Aorta (tissue), 5 donors: ENCODE results near the gene KLRC2. TPM values are rescaled to one million over a fixed set of nuclear protein-coding genes. Genes with fewer than 3 reads are reported as not detected.
"Not testable (repeated sequence)": the region's sequence is repeated elsewhere in the genome, so short reads cannot be mapped to it uniquely, and the experiment has no call there.

Experiments
- ATAC-seq: fragments of 200-7000 bp; cut with Tn5 transposase; one replicate; pipeline ENCODE4 v1.9.1; 2022; ENCODE audit warnings: moderate library complexity; ENCODE audit not compliant: low FRiP score
- DNase-seq, 2 donors: peaks; one replicate each; pipeline ENCODE4 v3.0.0-alpha.2; 2020
- H3K27ac ChIP-seq, 2 donors: one replicate each; pipeline ENCODE4 v1.5.1; 2013; ENCODE audit warnings: low read length in 2 of 2, mild to moderate bottlenecking in 2 of 2, moderate library complexity in 2 of 2, control low read depth in 1 of 2, inconsistent platforms in 1 of 2, low read depth in 1 of 2
- H3K27me3 ChIP-seq, 2 donors: one replicate each; pipeline ENCODE4 v1.6.1; 2013; ENCODE audit warnings: control low read depth in 1 of 2, low read length in 1 of 2, mild to moderate bottlenecking in 1 of 2, moderate library complexity in 1 of 2; ENCODE audit not compliant: insufficient read depth in 2 of 2, control insufficient read depth in 1 of 2
- H3K36me3 ChIP-seq, 2 donors: one replicate each; pipeline ENCODE4 v1.6.1; 2013; ENCODE audit warnings: control low read depth in 1 of 2, low read length in 1 of 2, mild to moderate bottlenecking in 1 of 2; ENCODE audit not compliant: insufficient read depth in 2 of 2, control insufficient read depth in 1 of 2
- H3K4me1 ChIP-seq, 2 donors: one replicate each; pipeline ENCODE4 v1.6.1; 2013; ENCODE audit warnings: low read length in 2 of 2, control low read depth in 1 of 2, mild to moderate bottlenecking in 1 of 2, moderate library complexity in 1 of 2; ENCODE audit not compliant: insufficient read depth in 2 of 2, control insufficient read depth in 1 of 2
- H3K4me3 ChIP-seq, 2 donors: one replicate each; pipeline ENCODE4 v1.5.1; 2013; ENCODE audit warnings: low read length in 2 of 2, control low read depth in 1 of 2, mild to moderate bottlenecking in 1 of 2
- H3K9me3 ChIP-seq: one replicate; pipeline ENCODE4 v1.6.1; 2013; ENCODE audit warnings: mild to moderate bottlenecking, low read length; ENCODE audit not compliant: control insufficient read depth
- WGBS, 2 donors: extraction: QIAGEN DNeasy Blood & Tissue Kit; methylation state at CpG; one replicate each; pipeline ENCODE4 v1.1.7; 2013; 5-methylcytosine and 5-hydroxymethylcytosine counted together
- intact Hi-C, 2 donors: fragments of 100-400 bp; cut with DNase I; formaldehyde crosslinking; loops; one replicate each; pipeline versions ENCODE4 v1.14.2 to v1.15.0; 2022
- polyA plus RNA-seq, 2 donors: library from polyadenylated mRNA; stranded (reverse); fragments of 200-250 nt; gene quantifications; one replicate each; pipeline ENCODE4 v1.2.3, GENCODE V29; 2013
- total RNA-seq, 2 donors: library from RNA; stranded (reverse); fragmentation: NEBNext Ultra II Directional; extraction: Animal tissue kit (Norgen Biotek cat#: 25700); gene quantifications; one replicate each; pipeline ENCODE4 v1.2.1, GENCODE V29; 2021
- donor health status: healthy with polysubstance abuse.
- donor health status: Bipolar disorder and iron deficiency.
- donor health status: DM: no; HTN: no; CAD: no.
- donor health status: DM: no; HTN: no; CAD: no.
- donor health status: DM: yes; HTN: yes; CAD: no.

KLRC2 gene
- total and polyA plus RNA-seq, 4 donors = 0.65 to 2.1 TPM; not detected in 2

GRCh38 chr12:10397296-10397695 is 38.5 kb downstream of the KLRC2 start:
- Histone ChIP-seq H3K4me1 (no peaks in the 10 kb centered on the region), H3K9me3 (no peaks in the 10 kb centered on the region), H3K27me3 (no peaks in the 10 kb centered on the region), H3K27ac (no peak overlapping the region), H3K4me3 (no peak overlapping the region), H3K36me3 (no peaks in the 10 kb centered on the region)
- WGBS, 2 donors = 21 to 54% methylated on average over 2 of the region's 2 CpGs
- intact Hi-C loops = no loop called here
- DNase-seq (no peak), ATAC-seq (no peak)

GRCh38 chr12:10396176-10396575 is 39.6 kb downstream of the KLRC2 start:
- intact Hi-C loops, DNase-seq, H3K4me1 ChIP-seq, H3K36me3 ChIP-seq, H3K27ac ChIP-seq, H3K4me3 ChIP-seq, H3K27me3 ChIP-seq, ATAC-seq, H3K9me3 ChIP-seq: not testable (repeated sequence)
- 76 to 85% methylated on average over 15 of the region's 15 CpGs for WGBS, 2 donors

DNA sequence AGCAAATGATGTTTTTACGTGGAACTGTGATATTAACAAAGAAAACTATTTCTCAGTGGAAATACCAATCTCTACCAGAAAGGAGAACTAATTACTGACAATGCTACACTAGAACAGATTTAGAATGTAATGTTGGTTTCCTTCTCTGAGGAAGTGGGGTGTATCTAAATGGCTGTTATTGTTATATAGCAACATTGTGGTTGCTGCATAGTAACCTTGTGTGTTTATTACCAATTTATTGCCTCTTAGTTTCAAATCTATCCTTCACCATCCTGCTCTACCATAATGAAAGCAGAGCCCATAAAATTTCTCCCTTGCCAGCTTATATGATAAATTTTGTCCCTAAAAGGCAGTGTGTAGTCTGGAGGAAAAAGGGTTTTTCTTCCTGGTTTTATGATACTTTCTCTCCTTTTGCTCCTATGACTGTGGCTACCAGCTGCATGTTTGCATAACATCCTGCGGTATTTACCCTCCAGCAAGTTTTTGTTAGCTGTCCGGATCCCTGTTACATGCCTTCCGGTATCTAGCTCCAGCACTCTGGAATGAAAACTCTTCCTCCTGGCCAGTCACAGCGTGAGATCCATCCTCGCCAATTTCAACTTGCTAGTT is 40.3 kb downstream of the KLRC2 start:
- DNase-seq = no peak
- WGBS, 2 donors = 11 to 14% methylated on average over 6 of the region's 6 CpGs

GRCh38 chr12:10394531-10395152 is 41.2 kb downstream of the KLRC2 start:
- H3K27ac ChIP-seq, DNase-seq, H3K4me1 ChIP-seq, H3K9me3 ChIP-seq, H3K4me3 ChIP-seq, H3K36me3 ChIP-seq, ATAC-seq, intact Hi-C loops, H3K27me3 ChIP-seq: not testable (repeated sequence)
- 54 to 65% methylated on average over 9 to 11 of the region's 11 CpGs for WGBS, 2 donors

More for the DNA sequence above, 40.3 kb downstream of the KLRC2 start:
- no peak overlapping the region for H3K4me3 ChIP-seq
- H3K27ac ChIP-seq = no peak overlapping the region
- intact Hi-C loops = no loop called here
- H3K4me1 ChIP-seq = no peaks in the 10 kb centered on the region
- no peaks in the 10 kb centered on the region for H3K36me3 ChIP-seq
- H3K9me3 ChIP-seq = no peaks in the 10 kb centered on the region
- no peaks in the 10 kb centered on the region for H3K27me3 ChIP-seq
- ATAC-seq = peak; percentile 38

DNA sequence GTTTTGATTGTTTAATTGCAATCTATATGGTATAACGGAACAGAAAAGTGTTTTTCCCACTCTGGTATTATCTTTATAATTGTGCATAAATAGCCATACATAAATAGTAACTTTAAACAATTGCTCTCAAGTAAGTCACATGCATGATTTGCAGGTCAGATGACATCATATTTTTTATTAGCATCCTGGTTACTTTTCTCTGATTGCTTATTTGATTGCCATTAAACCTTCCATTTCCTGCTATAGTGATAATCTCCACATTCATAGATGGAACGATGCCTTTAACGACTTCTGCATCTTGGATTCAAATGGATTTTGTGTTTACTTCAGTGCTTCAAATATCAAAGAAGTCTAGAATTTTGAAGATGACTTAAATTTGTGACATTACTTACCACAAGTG is 42.5 kb downstream of the KLRC2 start:
- Histone ChIP-seq H3K4me1 (no peaks in the 10 kb centered on the region), H3K9me3 (no peaks in the 10 kb centered on the region), H3K27me3 (no peaks in the 10 kb centered on the region), H3K27ac (no peak overlapping the region), H3K4me3 (no peak overlapping the region), H3K36me3 (no peaks in the 10 kb centered on the region)
- 59 to 62% methylated on average over 3 of the region's 3 CpGs for WGBS, 2 donors
- intact Hi-C loops = no loop called here
- DNase-seq (no peak), ATAC-seq (no peak)

- intact Hi-C loops = no loop called here
- no peak overlapping the region for H3K4me3 ChIP-seq
- H3K27ac ChIP-seq = no peak overlapping the region
- 31 to 37% methylated on average over 7 of the region's 7 CpGs for WGBS, 2 donors
- no peaks in the 10 kb centered on the region for H3K9me3 ChIP-seq
- no peaks in the 10 kb centered on the region for H3K36me3 ChIP-seq
- H3K27me3 ChIP-seq = no peaks in the 10 kb centered on the region
- peak in 1 of 2 donors; percentile 67 for DNase-seq
- no peaks in the 10 kb centered on the region for H3K4me1 ChIP-seq
- ATAC-seq = peak; percentile 50
These were observed 43.3 kb downstream of the KLRC2 start for GRCh38 chr12:10392394-10392930.

GRCh38 chr12:10390991-10391390 is 44.8 kb downstream of the KLRC2 start:
- 95 to 97% methylated on average over 7 of the region's 7 CpGs for WGBS, 2 donors

GRCh38 chr12:10389904-10390303 is 45.9 kb downstream of the KLRC2 start, which contains the start of gene KLRK1:
Gene KLRK1 (minus strand): TSS chr12:10390041. CDS start chr12:10388810, 1,231 bp downstream.
- H3K27ac ChIP-seq = no peak within 1 kb of the TSS
- WGBS, 2 donors = 32 to 60% methylated on average over 1 of the region's 1 CpG
- H3K27me3 ChIP-seq = no peaks in the 10 kb centered on the region
- H3K4me1 ChIP-seq = no peaks in the 10 kb centered on the region
- ATAC-seq (no peak), DNase-seq (no peak)
- H3K9me3 ChIP-seq = no peaks in the 10 kb centered on the region
- H3K4me3 ChIP-seq = no peak within 1 kb of the TSS
- intact Hi-C loops = no loop called here
- H3K36me3 ChIP-seq = no peaks in the 10 kb centered on the region

More at GRCh38 chr12:10390991-10391390, 44.8 kb downstream of the KLRC2 start:
- intact Hi-C loops, ATAC-seq, H3K4me3 ChIP-seq, H3K9me3 ChIP-seq, H3K27me3 ChIP-seq, DNase-seq, H3K4me1 ChIP-seq, H3K27ac ChIP-seq, H3K36me3 ChIP-seq: not testable (repeated sequence)
